ENCODE results near the gene PSMC3IP. TPM values are rescaled to one million over a fixed set of nuclear protein-coding genes. Genes with fewer than 3 reads are reported as not detected.
A peak's percentile ranks its signal among the peaks of the same experiment; 100 is the strongest.
"Not testable (repeated sequence)": the region's sequence is repeated elsewhere in the genome, so short reads cannot be mapped to it uniquely, and the experiment has no call there.

Gene PSMC3IP
- total RNA-seq, 1 experiment from 2014 or later: 23.3 TPM

DNA sequence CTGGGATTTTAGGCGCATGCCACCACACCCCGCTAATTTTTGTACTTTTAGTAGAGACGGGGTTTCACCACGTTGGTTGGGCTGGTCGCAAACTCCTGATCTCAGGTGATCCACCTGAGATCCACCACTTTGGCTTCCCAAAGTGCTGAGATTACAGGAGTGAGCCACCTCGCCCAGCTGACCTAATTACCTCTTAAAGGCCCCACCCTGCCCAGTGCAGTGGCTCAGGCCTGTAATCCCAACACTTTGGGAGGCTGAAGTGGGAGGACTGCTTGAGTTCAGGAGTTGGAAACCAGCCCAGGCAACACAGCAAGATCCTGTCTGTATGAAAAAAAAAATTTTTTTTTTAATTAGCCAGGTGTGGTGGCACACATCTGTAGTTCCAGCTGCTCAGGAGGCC lies 18.5 kb downstream of the PSMC3IP start:
- Mint-ChIP-seq H3K27ac (no peak overlapping the region), H3K4me1 (peaks cover 21% of the 10 kb centered on the region), H3K9me3 (no peaks in the 10 kb centered on the region), H3K27me3 (ENCODE audit: low read depth) (no peaks in the 10 kb centered on the region), H3K36me3 (no peaks in the 10 kb centered on the region), H3K4me3 (no peak overlapping the region)
- ChIA-PET CTCF (interaction anchor here (1.3 kb wide), 1 partner anchor 19 kb away, joined by 4 read pairs; no protein-coding TSS in a partner anchor), POLR2A (no interaction called here)
- TF ChIP-seq, protein P1, sequence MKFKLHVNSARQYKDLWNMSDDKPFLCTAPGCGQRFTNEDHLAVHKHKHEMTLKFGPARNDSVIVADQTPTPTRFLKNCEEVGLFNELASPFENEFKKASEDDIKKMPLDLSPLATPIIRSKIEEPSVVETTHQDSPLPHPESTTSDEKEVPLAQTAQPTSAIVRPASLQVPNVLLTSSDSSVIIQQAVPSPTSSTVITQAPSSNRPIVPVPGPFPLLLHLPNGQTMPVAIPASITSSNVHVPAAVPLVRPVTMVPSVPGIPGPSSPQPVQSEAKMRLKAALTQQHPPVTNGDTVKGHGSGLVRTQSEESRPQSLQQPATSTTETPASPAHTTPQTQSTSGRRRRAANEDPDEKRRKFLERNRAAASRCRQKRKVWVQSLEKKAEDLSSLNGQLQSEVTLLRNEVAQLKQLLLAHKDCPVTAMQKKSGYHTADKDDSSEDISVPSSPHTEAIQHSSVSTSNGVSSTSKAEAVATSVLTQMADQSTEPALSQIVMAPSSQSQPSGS (CRISPR knock-in tag; IDR thresholded peaks at IDR 0.05; ENCODE audit: borderline replicate concordance, low read depth): no peak
- no peak for TF ChIP-seq ZNF232 (CRISPR knock-in tag; IDR thresholded peaks at IDR 0.05)
- TF ChIP-seq TP53 (CRISPR knock-in tag; IDR thresholded peaks at IDR 0.05): no peak
- TF ChIP-seq, protein P2, sequence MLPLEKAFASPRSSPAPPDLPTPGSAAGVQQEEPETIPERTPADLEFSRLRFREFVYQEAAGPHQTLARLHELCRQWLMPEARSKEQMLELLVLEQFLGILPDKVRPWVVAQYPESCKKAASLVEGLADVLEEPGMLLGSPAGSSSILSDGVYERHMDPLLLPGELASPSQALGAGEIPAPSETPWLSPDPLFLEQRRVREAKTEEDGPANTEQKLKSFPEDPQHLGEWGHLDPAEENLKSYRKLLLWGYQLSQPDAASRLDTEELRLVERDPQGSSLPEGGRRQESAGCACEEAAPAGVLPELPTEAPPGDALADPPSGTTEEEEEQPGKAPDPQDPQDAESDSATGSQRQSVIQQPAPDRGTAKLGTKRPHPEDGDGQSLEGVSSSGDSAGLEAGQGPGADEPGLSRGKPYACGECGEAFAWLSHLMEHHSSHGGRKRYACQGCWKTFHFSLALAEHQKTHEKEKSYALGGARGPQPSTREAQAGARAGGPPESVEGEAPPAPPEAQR (CRISPR knock-in tag; IDR thresholded peaks at IDR 0.05): no peak
- no peak for TF ChIP-seq FOXK1 (CRISPR knock-in tag; IDR thresholded peaks at IDR 0.05)
- no peak for TF ChIP-seq MYBL2 (CRISPR knock-in tag; IDR thresholded peaks at IDR 0.05)
- TF ChIP-seq MXD4 (CRISPR knock-in tag; IDR thresholded peaks at IDR 0.05; ENCODE audit: borderline replicate concordance): no peak
- TF ChIP-seq ESRRA (CRISPR knock-in tag; IDR thresholded peaks at IDR 0.05; ENCODE audit: borderline replicate concordance): no peak
- TF ChIP-seq CREM (CRISPR knock-in tag; IDR thresholded peaks at IDR 0.05): no peak
- no peak for ATAC-seq
- DNase-seq (ENCODE audit: low spot score): no peak

DNA sequence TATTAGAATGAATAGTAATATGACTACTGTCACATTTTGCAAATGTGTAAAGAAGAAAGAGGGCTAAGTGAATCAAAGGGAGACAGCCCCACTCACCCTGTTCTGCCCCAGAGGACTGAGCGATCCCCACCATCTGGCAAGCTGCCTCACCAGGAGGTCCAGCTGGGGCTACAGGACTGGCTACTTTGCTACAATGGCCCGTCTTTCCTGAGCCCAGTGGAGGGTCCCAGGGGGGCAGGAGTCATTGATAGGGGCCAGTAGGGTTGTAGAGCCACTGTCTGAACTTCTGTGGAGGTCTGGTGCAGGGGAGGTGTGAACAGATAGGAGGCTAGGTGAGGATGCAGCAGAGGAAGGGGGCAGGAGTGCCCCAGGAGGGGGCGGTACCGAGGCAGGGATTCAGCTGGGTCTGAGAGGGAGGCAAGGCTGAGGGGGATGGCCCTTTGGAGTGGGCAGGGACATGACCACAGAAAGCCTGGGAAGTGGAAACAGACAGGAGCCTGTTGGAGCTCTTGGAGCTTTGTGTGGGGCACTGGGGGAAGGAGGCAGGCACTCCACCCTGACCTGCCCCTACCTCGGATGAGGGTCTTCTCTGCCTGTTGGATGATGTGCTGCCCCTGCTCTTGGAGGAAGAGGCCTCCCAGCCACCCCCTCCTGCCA lies 21.4 kb downstream of the PSMC3IP start:
- ATAC-seq (peak; percentile 75), DNase-seq (ENCODE audit: low spot score) (peak; percentile 77)
- CTCF ChIA-PET: interaction anchor here (2.6 kb wide), 1 partner anchor 207 kb away, joined by 12 read pairs; no protein-coding TSS in a partner anchor
- peak overlapping the region; percentile 85 for H3K4me3 Mint-ChIP-seq
- H3K9me3 Mint-ChIP-seq; H3K27ac Mint-ChIP-seq; H3K27me3 Mint-ChIP-seq (ENCODE audit: low read depth); POLR2A ChIA-PET; H3K36me3 Mint-ChIP-seq; H3K4me1 Mint-ChIP-seq: not testable (repeated sequence)

DNA sequence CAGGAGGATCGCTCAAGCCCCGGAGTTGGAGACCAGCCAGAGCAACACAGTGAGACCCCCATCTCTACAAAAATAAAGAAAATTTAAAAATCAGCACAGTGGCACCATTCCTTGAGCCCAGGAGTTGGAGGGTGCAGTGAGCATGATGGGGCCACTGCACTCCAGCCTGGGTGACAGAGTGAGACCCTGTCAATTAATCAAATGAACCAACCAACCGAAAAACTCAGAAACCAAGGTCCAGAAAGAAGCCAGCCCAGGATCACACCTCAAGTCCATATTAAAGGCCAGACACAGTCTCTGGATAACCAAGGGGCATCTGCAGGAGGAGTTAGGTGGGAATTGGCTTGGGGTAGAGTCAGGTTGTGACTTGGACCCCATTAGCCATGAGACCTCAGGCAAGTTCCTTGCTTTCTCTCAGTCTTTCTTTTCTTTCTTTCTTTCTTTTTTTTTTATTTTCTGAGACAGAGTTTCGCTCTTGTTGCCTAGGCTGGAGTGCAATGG lies 22.4 kb downstream of the PSMC3IP start:
- Mint-ChIP-seq H3K4me3 (peak overlapping the region; percentile 85), H3K27ac (no peak overlapping the region), H3K36me3 (no peaks in the 10 kb centered on the region), H3K9me3 (no peaks in the 10 kb centered on the region), H3K27me3 (ENCODE audit: low read depth) (no peaks in the 10 kb centered on the region), H3K4me1 (peaks cover 12% of the 10 kb centered on the region)
- ATAC-seq: no peak
- CTCF ChIA-PET: interaction anchor here (0.6 to 2.6 kb wide), 11 partner anchors 9 to 535 kb away, joined by 3 to 22 read pairs (median 5); partner anchors contain the start of genes CNTNAP1, NKIRAS2 and PSMC3IP
- DNase-seq (ENCODE audit: low spot score): no peak
- POLR2A ChIA-PET: interaction anchor here (0.6 to 1.3 kb wide), 4 partner anchors 15 to 128 kb away, joined by 3 to 4 read pairs (median 3); partner anchors contain the start of gene TUBG1
- peak; percentile 58; the same call in 1 of the 2 replicates for TF ChIP-seq GTF2I (CRISPR knock-in tag; conservative IDR thresholded peaks at IDR 0.05)
- TF ChIP-seq TP53 (CRISPR knock-in tag; IDR thresholded peaks at IDR 0.05): no peak
- TF ChIP-seq, protein P3, sequence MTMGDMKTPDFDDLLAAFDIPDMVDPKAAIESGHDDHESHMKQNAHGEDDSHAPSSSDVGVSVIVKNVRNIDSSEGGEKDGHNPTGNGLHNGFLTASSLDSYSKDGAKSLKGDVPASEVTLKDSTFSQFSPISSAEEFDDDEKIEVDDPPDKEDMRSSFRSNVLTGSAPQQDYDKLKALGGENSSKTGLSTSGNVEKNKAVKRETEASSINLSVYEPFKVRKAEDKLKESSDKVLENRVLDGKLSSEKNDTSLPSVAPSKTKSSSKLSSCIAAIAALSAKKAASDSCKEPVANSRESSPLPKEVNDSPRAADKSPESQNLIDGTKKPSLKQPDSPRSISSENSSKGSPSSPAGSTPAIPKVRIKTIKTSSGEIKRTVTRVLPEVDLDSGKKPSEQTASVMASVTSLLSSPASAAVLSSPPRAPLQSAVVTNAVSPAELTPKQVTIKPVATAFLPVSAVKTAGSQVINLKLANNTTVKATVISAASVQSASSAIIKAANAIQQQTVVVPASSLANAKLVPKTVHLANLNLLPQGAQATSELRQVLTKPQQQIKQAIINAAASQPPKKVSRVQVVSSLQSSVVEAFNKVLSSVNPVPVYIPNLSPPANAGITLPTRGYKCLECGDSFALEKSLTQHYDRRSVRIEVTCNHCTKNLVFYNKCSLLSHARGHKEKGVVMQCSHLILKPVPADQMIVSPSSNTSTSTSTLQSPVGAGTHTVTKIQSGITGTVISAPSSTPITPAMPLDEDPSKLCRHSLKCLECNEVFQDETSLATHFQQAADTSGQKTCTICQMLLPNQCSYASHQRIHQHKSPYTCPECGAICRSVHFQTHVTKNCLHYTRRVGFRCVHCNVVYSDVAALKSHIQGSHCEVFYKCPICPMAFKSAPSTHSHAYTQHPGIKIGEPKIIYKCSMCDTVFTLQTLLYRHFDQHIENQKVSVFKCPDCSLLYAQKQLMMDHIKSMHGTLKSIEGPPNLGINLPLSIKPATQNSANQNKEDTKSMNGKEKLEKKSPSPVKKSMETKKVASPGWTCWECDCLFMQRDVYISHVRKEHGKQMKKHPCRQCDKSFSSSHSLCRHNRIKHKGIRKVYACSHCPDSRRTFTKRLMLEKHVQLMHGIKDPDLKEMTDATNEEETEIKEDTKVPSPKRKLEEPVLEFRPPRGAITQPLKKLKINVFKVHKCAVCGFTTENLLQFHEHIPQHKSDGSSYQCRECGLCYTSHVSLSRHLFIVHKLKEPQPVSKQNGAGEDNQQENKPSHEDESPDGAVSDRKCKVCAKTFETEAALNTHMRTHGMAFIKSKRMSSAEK (CRISPR knock-in tag; IDR thresholded peaks at IDR 0.05; ENCODE audit: borderline replicate concordance): no peak
- peak; percentile 86; the same call in 1 of the 2 replicates for TF ChIP-seq ZNF121 (CRISPR knock-in tag; IDR thresholded peaks at IDR 0.05)
- TF ChIP-seq, protein P4, sequence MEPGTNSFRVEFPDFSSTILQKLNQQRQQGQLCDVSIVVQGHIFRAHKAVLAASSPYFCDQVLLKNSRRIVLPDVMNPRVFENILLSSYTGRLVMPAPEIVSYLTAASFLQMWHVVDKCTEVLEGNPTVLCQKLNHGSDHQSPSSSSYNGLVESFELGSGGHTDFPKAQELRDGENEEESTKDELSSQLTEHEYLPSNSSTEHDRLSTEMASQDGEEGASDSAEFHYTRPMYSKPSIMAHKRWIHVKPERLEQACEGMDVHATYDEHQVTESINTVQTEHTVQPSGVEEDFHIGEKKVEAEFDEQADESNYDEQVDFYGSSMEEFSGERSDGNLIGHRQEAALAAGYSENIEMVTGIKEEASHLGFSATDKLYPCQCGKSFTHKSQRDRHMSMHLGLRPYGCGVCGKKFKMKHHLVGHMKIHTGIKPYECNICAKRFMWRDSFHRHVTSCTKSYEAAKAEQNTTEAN (CRISPR knock-in tag; IDR thresholded peaks at IDR 0.05): no peak
- TF ChIP-seq HMGA2 (CRISPR knock-in tag; IDR thresholded peaks at IDR 0.05): no peak
- TF ChIP-seq ZNF138 (CRISPR knock-in tag; conservative IDR thresholded peaks at IDR 0.05): no peak
- TF ChIP-seq SP1 (CRISPR knock-in tag; conservative IDR thresholded peaks at IDR 0.05): no peak

All from WTC11 (cell line).